ENCODE data around the gene ECSIT. TPM values are rescaled to one million over a fixed set of nuclear protein-coding genes. Genes with fewer than 3 reads are reported as not detected.

Gene ECSIT
- polyA plus RNA-seq, 2 of the 4 experiments (the other 2 are of a cell fraction): 23.0 to 29.7 TPM

- peak overlapping the region in 1 of 2 experiments; percentile 65; a peak in 2 of 6 replicates for H3K27ac ChIP-seq
- WGBS (ENCODE audit: missing lambda C conversion rate): 70% methylated on average over 9 of the region's 36 CpGs
- ATAC-seq: peak in 1 of 2 experiments; percentile 7; a peak in 1 of 6 replicates
- H3K9me3 ChIP-seq: no peaks in the 10 kb centered on the region
- no peak overlapping the region for H3K4me3 ChIP-seq
- no peak for FAIRE-seq
- H3K4me1 ChIP-seq: peaks cover 15% of the 10 kb centered on the region; the same call in 2 of the 3 replicates
- ChIA-PET CTCF (interaction anchor here (0.6 to 1.0 kb wide), 4 partner anchors 9 to 57 kb away, joined by 3 to 4 read pairs (median 3); partner anchors contain the start of gene ELOF1), POLR2A (no interaction called here)
- no peak for DNase-seq (ENCODE audit: low read depth in 1 of 2, low spot score in 1 of 2)
- H3K4me2 ChIP-seq: peak overlapping the region; percentile 28; the same call in 2 of the 3 replicates
- TF ChIP-seq HMGXB4 (CRISPR knock-in tag; IDR thresholded peaks at IDR 0.05; ENCODE audit: borderline replicate concordance): no peak
- no peak for TF ChIP-seq BHLHE40 (IDR thresholded peaks at IDR 0.05; ENCODE audit: low read depth, low read length)
- no peak for TF ChIP-seq HOXB5 (CRISPR knock-in tag; IDR thresholded peaks at IDR 0.05)
- TF ChIP-seq, protein P1, sequence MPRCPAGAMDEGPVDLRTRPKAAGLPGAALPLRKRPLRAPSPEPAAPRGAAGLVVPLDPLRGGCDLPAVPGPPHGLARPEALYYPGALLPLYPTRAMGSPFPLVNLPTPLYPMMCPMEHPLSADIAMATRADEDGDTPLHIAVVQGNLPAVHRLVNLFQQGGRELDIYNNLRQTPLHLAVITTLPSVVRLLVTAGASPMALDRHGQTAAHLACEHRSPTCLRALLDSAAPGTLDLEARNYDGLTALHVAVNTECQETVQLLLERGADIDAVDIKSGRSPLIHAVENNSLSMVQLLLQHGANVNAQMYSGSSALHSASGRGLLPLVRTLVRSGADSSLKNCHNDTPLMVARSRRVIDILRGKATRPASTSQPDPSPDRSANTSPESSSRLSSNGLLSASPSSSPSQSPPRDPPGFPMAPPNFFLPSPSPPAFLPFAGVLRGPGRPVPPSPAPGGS (IDR thresholded peaks at IDR 0.05): no peak
- TF ChIP-seq, protein P2, sequence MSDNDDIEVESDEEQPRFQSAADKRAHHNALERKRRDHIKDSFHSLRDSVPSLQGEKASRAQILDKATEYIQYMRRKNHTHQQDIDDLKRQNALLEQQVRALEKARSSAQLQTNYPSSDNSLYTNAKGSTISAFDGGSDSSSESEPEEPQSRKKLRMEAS (IDR thresholded peaks at IDR 0.05): no peak
- no peak for TF ChIP-seq EHMT2 (IDR thresholded peaks at IDR 0.05; ENCODE audit: low read depth)
- TF ChIP-seq RARB (CRISPR knock-in tag; IDR thresholded peaks at IDR 0.05): no peak
- no peak for TF ChIP-seq POLR2A (IDR thresholded peaks at IDR 0.05; ENCODE audit: low read length)
- TF ChIP-seq, protein P3, sequence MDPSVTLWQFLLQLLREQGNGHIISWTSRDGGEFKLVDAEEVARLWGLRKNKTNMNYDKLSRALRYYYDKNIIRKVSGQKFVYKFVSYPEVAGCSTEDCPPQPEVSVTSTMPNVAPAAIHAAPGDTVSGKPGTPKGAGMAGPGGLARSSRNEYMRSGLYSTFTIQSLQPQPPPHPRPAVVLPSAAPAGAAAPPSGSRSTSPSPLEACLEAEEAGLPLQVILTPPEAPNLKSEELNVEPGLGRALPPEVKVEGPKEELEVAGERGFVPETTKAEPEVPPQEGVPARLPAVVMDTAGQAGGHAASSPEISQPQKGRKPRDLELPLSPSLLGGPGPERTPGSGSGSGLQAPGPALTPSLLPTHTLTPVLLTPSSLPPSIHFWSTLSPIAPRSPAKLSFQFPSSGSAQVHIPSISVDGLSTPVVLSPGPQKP (IDR thresholded peaks at IDR 0.05; ENCODE audit: low read depth, low read length): no peak
- no peak for TF ChIP-seq NPAS2 (CRISPR knock-in tag; IDR thresholded peaks at IDR 0.05; ENCODE audit: borderline replicate concordance)
- no peak for TF ChIP-seq HEYL (CRISPR knock-in tag; IDR thresholded peaks at IDR 0.05)
Measured at GRCh38 chr19:11539495-11540365, 10.8 kb upstream of the ECSIT start.

DNA sequence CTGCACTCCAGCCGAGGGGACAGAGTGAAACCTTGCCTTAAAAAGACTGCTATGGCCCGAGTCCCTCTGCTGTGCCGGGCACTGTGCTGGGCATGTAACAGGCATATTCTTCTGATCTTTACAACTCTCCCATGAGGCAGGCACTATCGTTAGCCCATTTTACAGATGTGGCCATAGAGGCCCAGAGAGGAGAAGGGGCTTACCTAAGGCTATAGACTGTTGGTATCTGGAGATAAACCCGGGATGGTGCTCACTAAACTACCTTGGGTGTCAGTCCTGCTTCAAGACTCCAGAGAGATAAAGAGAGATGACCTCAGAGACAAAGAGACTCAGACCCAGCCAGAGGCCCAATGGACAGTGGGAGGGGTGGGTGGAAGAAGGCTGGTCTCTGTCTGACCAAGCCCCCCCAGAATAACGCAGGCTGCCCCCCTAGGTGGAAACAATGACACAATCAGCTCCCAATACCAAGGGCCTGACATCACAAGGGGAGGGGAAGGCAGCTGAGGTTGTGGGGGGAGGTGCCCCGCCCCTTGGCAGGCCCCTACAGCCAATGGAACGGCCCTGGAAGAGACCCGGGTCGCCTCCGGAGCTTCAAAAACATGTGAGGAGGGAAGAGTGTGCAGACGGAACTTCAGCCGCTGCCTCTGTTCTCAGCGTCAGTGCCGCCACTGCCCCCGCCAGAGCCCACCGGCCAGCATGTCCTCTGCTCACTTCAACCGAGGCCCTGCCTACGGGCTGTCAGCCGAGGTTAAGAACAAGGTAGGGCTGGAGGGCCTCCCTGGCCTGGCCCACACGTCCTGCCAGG is 9.5 kb upstream of the ECSIT start, which contains the start of gene CNN1:
TSS of gene CNN1 (plus strand) at position 620 of the 805 bp plus-strand sequence. CDS start at position 697, 77 bp downstream.
- WGBS (ENCODE audit: missing lambda C conversion rate): 53% methylated on average over 20 of the region's 21 CpGs
- Histone ChIP-seq H3K4me1 (peaks cover 15% of the 10 kb centered on the region; the same call in 2 of the 3 replicates), H3K4me2 (peak within 1 kb of the TSS; percentile 28; the same call in 1 of the 3 replicates), H3K27ac (peak within 1 kb of the TSS in 1 of 2 experiments; percentile 65; a peak in 2 of 6 replicates), H3K4me3 (no peak within 1 kb of the TSS), H3K9me3 (no peaks in the 10 kb centered on the region)
- FAIRE-seq (no peak), DNase-seq (ENCODE audit: low read depth in 1 of 2, low spot score in 1 of 2) (no peak), ATAC-seq (peak in 1 of 2 experiments; percentile 9; a peak in 1 of 6 replicates)
- CTCF ChIA-PET: interaction anchor here (1.0 kb wide), 1 partner anchor 8 kb away, joined by 4 read pairs; no protein-coding TSS in a partner anchor
- TF ChIP-seq, protein P2 (IDR thresholded peaks at IDR 0.05): no peak
- TF ChIP-seq ESRRA (IDR thresholded peaks at IDR 0.05; ENCODE audit: borderline replicate concordance, low read length) (no peak), HOXA7 (CRISPR knock-in tag; IDR thresholded peaks at IDR 0.05) (no peak)
- POLR2A ChIA-PET: no interaction called here
